Caco-2 (cell line): ENCODE results near the gene GFY. TPM values are rescaled to one million over a fixed set of nuclear protein-coding genes. Genes with fewer than 3 reads are reported as not detected.

Experiments
- BruUV-seq: library from RNA; stranded (reverse); fragments of 400-500 nt; replicated peaks from 2 replicates; lab custom pipeline; 2021; lab: Mats Ljungman, UMichigan
- CTCF ChIA-PET: fragments of 300-600 bp; sonication (Branson Sonifier 250); formaldehyde crosslinking; loops from one replicate; lab custom pipeline; 2022; ENCODE audit warnings: antibody characterized with exemption; lab: Charles Lee
- POLR2A ChIA-PET: fragments of 300-600 bp; sonication (Branson Sonifier 250); formaldehyde crosslinking; loops from one replicate; lab custom pipeline; 2022; ENCODE audit warnings: antibody characterized with exemption; lab: Charles Lee
- DNase-seq, 2 experiments: peaks; one replicate each; pipeline versions ENCODE4 v3.0.0 to v3.0.0-alpha.2; 2020 to 2022
- H3K27me3 ChIP-seq: replicated peaks from 2 replicates; pipeline ENCODE4 v1.6.0; 2011; ENCODE audit warnings: low read length; ENCODE audit not compliant: control insufficient read depth, insufficient read depth
- H3K36me3 ChIP-seq: 2 replicates; pipeline ENCODE4 v1.5.1; 2011; ENCODE audit warnings: low read length; ENCODE audit not compliant: control insufficient read depth, insufficient read depth
- H3K4me1 ChIP-seq: fragments of 250-450 bp; sonication (Bioruptor Pico); 2 replicates; pipeline ENCODE4 v1.5.1; 2020; ENCODE audit warnings: mild to moderate bottlenecking
- H3K4me3 ChIP-seq: 2 replicates; pipeline ENCODE4 v1.5.1; 2011; ENCODE audit warnings: low read depth, mild to moderate bottlenecking, control low read depth, low read length
- H3K9me3 ChIP-seq: fragments of 250-450 bp; sonication (Bioruptor Pico); 2 replicates; pipeline ENCODE4 v1.5.1; 2020; ENCODE audit warnings: mild to moderate bottlenecking, moderate library complexity
- H3K27ac Mint-ChIP-seq: one replicate; pipeline ENCODE4 v1.8.0; 2022; ENCODE audit warnings: mixed read lengths; ENCODE audit not compliant: unreplicated experiment
- H3K27me3 Mint-ChIP-seq: one replicate; pipeline ENCODE4 v1.8.0; 2022; ENCODE audit warnings: mixed read lengths; ENCODE audit not compliant: insufficient read depth, unreplicated experiment
- H3K36me3 Mint-ChIP-seq: one replicate; pipeline ENCODE4 v1.8.0; 2022; ENCODE audit warnings: mild to moderate bottlenecking, mixed read lengths; ENCODE audit not compliant: insufficient read depth, unreplicated experiment
- H3K4me1 Mint-ChIP-seq: one replicate; pipeline ENCODE4 v1.8.0; 2022; ENCODE audit warnings: low read depth, mixed read lengths; ENCODE audit not compliant: unreplicated experiment
- H3K4me3 Mint-ChIP-seq: one replicate; pipeline ENCODE4 v1.8.0; 2022; ENCODE audit warnings: mild to moderate bottlenecking, moderate library complexity, mixed read lengths; ENCODE audit not compliant: unreplicated experiment
- H3K9me3 Mint-ChIP-seq: one replicate; pipeline ENCODE4 v1.8.0; 2022; ENCODE audit warnings: mixed read lengths; ENCODE audit not compliant: unreplicated experiment
- intact Hi-C: fragments of 100-400 bp; cut with micrococcal nuclease; formaldehyde crosslinking; loops from one replicate; pipeline ENCODE4 v1.10.0; 2022; ENCODE audit not compliant: unreplicated experiment
- total RNA-seq: library from RNA; stranded (reverse); gene quantifications from 2 replicates; pipeline ENCODE4 v1.2.3, GENCODE V29; 2022
- TF ChIP-seq, protein P1 (sequence below), 2 experiments: fragments of 200-600 bp in 1 of 2; IDR thresholded peaks; 1 replicate in 1 of 2; 2 replicates in 1 of 2; pipeline versions ENCODE4 v1.5.1 to v1.8.0; 2011 to 2022; ENCODE audit warnings: antibody characterized with exemption in 1 of 2, control low read depth in 1 of 2, inconsistent platforms in 1 of 2, low read depth in 1 of 2, low read length in 1 of 2, mild to moderate bottlenecking in 1 of 2, moderate library complexity in 1 of 2; ENCODE audit not compliant: insufficient read depth in 1 of 2, severe bottlenecking in 1 of 2, unreplicated experiment in 1 of 2

The GFY gene
- total RNA-seq, 1 experiment from 2014 or later: 0.25 TPM

DNA sequence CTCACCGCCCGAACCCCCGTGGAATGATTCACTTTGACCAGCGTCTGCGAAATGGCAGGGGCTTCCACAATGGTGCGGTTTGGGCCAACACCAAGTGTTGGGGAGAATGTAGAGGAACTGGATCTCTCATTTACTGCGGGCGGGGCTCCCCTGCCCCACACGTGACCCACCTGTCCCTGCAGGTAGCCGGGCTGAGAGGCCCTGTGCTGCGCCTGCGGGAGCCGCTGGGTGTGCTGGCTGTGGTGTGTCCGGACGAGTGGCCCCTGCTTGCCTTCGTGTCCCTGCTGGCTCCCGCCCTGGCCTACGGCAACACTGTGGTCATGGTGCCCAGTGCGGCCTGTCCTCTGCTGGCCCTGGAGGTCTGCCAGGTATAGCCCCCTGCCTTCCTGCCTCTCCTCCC is 43.0 kb downstream of the GFY start:
- H3K9me3 Mint-ChIP-seq: no peaks in the 10 kb centered on the region
- no TSS peak for BruUV-seq
- H3K4me1 Mint-ChIP-seq: no peaks in the 10 kb centered on the region
- CTCF ChIA-PET: no interaction called here
- POLR2A ChIA-PET: no interaction called here
- no peak overlapping the region for H3K4me3 Mint-ChIP-seq
- H3K36me3 Mint-ChIP-seq: peaks cover 24% of the 10 kb centered on the region
- Histone ChIP-seq H3K4me3 (no peak overlapping the region), H3K27me3 (no peaks in the 10 kb centered on the region), H3K36me3 (peaks cover 1% of the 10 kb centered on the region; the same call in 1 of the 2 replicates), H3K9me3 (no peaks in the 10 kb centered on the region), H3K4me1 (no peaks in the 10 kb centered on the region)
- no peaks in the 10 kb centered on the region for H3K27me3 Mint-ChIP-seq
- TF ChIP-seq, protein P1, sequence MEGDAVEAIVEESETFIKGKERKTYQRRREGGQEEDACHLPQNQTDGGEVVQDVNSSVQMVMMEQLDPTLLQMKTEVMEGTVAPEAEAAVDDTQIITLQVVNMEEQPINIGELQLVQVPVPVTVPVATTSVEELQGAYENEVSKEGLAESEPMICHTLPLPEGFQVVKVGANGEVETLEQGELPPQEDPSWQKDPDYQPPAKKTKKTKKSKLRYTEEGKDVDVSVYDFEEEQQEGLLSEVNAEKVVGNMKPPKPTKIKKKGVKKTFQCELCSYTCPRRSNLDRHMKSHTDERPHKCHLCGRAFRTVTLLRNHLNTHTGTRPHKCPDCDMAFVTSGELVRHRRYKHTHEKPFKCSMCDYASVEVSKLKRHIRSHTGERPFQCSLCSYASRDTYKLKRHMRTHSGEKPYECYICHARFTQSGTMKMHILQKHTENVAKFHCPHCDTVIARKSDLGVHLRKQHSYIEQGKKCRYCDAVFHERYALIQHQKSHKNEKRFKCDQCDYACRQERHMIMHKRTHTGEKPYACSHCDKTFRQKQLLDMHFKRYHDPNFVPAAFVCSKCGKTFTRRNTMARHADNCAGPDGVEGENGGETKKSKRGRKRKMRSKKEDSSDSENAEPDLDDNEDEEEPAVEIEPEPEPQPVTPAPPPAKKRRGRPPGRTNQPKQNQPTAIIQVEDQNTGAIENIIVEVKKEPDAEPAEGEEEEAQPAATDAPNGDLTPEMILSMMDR (IDR thresholded peaks at IDR 0.05; ENCODE audit: insufficient read depth in 1 of 2, low read depth in 1 of 2, low read length in 1 of 2, severe bottlenecking in 1 of 2, unreplicated experiment in 1 of 2): no peak
- no peak overlapping the region for H3K27ac Mint-ChIP-seq
- DNase-seq: no peak
- intact Hi-C loops: no loop called here

DNA sequence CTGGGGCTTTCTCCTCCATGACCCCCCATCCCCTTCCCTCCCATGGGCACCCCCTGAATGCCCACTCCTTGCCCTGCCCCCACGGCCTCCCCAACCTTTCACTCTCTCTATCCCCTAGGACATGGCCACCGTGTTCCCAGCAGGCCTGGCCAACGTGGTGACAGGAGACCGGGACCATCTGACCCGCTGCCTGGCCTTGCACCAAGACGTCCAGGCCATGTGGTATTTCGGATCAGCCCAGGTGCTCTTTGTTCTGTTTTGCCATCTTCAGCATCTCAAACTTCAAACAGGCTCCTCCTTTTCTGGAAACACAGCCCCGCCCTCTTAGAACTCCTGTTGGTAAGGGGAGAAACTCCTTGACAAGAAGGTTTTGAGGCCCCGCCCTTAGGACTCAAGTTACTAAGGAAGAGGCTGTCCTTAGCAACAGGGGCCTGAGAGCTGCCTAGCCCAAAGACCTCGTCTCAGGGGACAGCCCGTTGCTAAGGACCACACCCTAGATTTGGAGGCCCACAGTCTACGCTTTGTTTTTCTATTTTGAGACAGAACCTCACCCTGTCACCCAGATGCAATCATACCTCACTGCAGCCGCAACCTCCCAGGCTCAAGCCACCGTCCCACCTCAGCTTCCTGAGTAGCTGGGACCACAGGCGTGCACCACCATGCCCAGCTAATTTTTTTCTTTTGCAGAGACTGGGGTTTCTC is 43.7 kb downstream of the GFY start:
- Mint-ChIP-seq H3K36me3 (peaks cover 30% of the 10 kb centered on the region), H3K4me3 (no peak overlapping the region), H3K4me1 (no peaks in the 10 kb centered on the region), H3K9me3 (no peaks in the 10 kb centered on the region), H3K27ac (no peak overlapping the region), H3K27me3 (no peaks in the 10 kb centered on the region)
- CTCF ChIA-PET: no interaction called here
- H3K9me3 ChIP-seq: no peaks in the 10 kb centered on the region
- peak; percentile 55 to 75 for DNase-seq
- no peaks in the 10 kb centered on the region for H3K27me3 ChIP-seq
- intact Hi-C loops: no loop called here
- TF ChIP-seq, protein P1 (IDR thresholded peaks at IDR 0.05; ENCODE audit: insufficient read depth in 1 of 2, low read depth in 1 of 2, low read length in 1 of 2, severe bottlenecking in 1 of 2, unreplicated experiment in 1 of 2): no peak
- no TSS peak for BruUV-seq
- H3K4me3 ChIP-seq: no peak overlapping the region
- H3K4me1 ChIP-seq: no peaks in the 10 kb centered on the region
- peaks cover 1% of the 10 kb centered on the region; the same call in 1 of the 2 replicates for H3K36me3 ChIP-seq
- POLR2A ChIA-PET: no interaction called here

DNA sequence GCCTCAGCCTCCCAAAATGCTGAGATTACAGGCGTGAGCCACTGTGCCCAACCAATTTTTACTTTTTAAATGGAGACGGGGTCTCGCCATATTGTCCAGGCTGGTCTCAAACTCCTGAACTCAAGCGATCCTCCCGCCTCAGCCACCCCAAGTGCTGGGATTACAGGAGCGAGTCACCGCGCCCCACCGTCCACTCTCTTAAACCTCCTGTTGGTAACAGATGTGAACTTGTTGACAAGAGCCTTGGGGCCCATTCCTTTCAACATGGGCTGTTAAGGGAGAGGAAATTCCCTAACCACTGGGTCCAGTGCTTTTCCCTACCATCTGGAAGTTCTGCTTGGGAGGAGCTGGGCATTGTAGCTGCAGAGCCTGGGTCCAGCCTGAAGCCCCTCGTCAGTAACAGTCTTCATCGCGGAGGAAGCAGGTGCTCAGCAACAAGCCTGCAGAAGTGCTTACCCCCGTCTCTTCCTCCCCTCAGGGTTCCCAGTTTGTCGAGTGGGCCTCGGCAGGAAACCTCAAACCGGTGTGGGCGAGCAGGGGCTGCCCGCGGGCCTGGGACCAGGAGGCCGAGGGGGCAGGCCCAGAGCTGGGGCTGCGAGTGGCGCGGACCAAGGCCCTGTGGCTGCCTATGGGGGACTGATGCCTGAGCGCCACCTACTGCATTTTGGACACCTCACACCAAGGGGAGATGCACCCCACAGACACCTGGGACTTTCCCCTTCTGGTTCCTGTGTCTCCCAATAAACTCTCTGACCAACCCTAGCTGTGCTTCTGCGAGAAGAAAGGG is 44.8 kb downstream of the GFY start:
- no peaks in the 10 kb centered on the region for H3K4me1 Mint-ChIP-seq
- H3K9me3 Mint-ChIP-seq: no peaks in the 10 kb centered on the region
- no peak overlapping the region for H3K27ac Mint-ChIP-seq
- ChIA-PET CTCF (interaction anchor here (0.7 kb wide), 1 partner anchor 206 kb away, joined by 3 read pairs; no protein-coding TSS in a partner anchor), POLR2A (interaction anchor here (0.6 kb wide), 1 partner anchor 94 kb away, joined by 5 read pairs; no protein-coding TSS in a partner anchor)
- no peak for DNase-seq
- TF ChIP-seq, protein P1 (IDR thresholded peaks at IDR 0.05; ENCODE audit: insufficient read depth in 1 of 2, low read depth in 1 of 2, low read length in 1 of 2, severe bottlenecking in 1 of 2, unreplicated experiment in 1 of 2): no peak
- Histone ChIP-seq H3K4me3 (no peak overlapping the region), H3K4me1 (no peaks in the 10 kb centered on the region), H3K36me3 (peaks cover 1% of the 10 kb centered on the region; the same call in 1 of the 2 replicates), H3K9me3 (no peaks in the 10 kb centered on the region), H3K27me3 (no peaks in the 10 kb centered on the region)
- BruUV-seq: no TSS peak
- peaks cover under 1% of the 10 kb centered on the region for H3K27me3 Mint-ChIP-seq
- intact Hi-C loops: no loop called here
- H3K36me3 Mint-ChIP-seq: peaks cover 22% of the 10 kb centered on the region
- no peak overlapping the region for H3K4me3 Mint-ChIP-seq
